ENCODE measurements around the gene RNU6-1. TPM values are rescaled to one million over a fixed set of nuclear protein-coding genes. Genes with fewer than 3 reads are reported as not detected.

Gene RNU6-1
- total RNA-seq, 1 donor from 2014 or later, result not detected

DNA sequence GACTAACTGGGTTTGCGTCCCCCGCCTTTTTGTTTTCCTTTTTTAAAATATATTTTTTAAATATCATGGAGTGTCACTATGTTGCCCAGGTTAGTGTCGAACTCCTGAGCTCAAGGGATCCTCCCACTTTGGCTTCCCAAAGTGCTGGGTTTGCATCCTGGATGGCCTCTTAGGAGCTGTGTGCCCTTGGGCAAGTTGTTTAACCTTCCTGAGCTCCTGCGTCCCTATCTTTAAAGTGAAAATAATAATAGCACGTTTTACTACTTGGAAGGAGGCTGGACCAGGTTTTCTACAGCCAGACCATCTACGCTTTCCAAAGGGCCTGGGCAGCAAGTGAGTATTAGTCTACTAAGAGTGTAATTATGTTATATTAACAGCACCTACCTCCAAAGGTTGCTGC is 44.2 kb upstream of the RNU6-1 start:
- Mint-ChIP-seq H3K27ac (ENCODE audit: unreplicated experiment) (no peak overlapping the region), H3K36me3 (ENCODE audit: low read depth) (no peaks in the 10 kb centered on the region), H3K27me3 (ENCODE audit: low read depth) (no peaks in the 10 kb centered on the region), H3K4me3 (peak overlapping the region; percentile 10), H3K9me3 (no peaks in the 10 kb centered on the region), H3K4me1 (peaks cover 28% of the 10 kb centered on the region)
- DNase-seq (ENCODE audit: low read depth, low spot score), result no peak
- TF ChIP-seq, protein P1, sequence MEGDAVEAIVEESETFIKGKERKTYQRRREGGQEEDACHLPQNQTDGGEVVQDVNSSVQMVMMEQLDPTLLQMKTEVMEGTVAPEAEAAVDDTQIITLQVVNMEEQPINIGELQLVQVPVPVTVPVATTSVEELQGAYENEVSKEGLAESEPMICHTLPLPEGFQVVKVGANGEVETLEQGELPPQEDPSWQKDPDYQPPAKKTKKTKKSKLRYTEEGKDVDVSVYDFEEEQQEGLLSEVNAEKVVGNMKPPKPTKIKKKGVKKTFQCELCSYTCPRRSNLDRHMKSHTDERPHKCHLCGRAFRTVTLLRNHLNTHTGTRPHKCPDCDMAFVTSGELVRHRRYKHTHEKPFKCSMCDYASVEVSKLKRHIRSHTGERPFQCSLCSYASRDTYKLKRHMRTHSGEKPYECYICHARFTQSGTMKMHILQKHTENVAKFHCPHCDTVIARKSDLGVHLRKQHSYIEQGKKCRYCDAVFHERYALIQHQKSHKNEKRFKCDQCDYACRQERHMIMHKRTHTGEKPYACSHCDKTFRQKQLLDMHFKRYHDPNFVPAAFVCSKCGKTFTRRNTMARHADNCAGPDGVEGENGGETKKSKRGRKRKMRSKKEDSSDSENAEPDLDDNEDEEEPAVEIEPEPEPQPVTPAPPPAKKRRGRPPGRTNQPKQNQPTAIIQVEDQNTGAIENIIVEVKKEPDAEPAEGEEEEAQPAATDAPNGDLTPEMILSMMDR (conservative IDR thresholded peaks at IDR 0.05), result no peak

DNA sequence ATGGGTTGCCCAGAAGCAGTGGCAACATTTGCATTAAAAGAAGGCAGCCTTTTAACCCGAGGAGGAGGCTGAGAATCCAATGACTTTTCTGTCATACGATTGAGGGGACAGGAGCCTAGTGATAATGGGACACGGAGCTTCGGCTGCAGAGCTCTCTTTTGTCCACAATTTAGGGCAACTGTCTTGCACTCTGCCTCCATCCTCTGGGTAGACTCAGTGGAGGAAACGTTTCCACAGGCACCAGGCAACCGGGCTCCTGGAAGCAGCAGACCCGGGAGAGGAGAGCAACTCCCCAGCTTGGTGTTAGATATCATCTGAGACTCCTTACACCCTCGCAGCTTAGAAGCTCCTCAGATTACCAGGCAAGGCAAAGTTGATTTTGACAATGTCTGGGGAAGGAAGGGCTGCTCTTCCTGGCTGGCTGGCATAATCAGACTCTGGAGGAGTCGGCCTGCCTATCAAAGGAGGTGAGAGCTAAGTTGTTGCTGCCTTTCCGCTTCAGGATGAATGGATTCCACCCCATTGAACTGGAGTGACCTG is 43.5 kb upstream of the RNU6-1 start:
- Mint-ChIP-seq H3K9me3 (no peaks in the 10 kb centered on the region), H3K27me3 (ENCODE audit: low read depth) (no peaks in the 10 kb centered on the region), H3K27ac (ENCODE audit: unreplicated experiment) (no peak overlapping the region), H3K36me3 (ENCODE audit: low read depth) (peaks cover 3% of the 10 kb centered on the region), H3K4me1 (peaks cover 33% of the 10 kb centered on the region), H3K4me3 (no peak overlapping the region)
- TF ChIP-seq, protein P1 (conservative IDR thresholded peaks at IDR 0.05), result no peak
- no peak for DNase-seq (ENCODE audit: low read depth, low spot score)

DNA sequence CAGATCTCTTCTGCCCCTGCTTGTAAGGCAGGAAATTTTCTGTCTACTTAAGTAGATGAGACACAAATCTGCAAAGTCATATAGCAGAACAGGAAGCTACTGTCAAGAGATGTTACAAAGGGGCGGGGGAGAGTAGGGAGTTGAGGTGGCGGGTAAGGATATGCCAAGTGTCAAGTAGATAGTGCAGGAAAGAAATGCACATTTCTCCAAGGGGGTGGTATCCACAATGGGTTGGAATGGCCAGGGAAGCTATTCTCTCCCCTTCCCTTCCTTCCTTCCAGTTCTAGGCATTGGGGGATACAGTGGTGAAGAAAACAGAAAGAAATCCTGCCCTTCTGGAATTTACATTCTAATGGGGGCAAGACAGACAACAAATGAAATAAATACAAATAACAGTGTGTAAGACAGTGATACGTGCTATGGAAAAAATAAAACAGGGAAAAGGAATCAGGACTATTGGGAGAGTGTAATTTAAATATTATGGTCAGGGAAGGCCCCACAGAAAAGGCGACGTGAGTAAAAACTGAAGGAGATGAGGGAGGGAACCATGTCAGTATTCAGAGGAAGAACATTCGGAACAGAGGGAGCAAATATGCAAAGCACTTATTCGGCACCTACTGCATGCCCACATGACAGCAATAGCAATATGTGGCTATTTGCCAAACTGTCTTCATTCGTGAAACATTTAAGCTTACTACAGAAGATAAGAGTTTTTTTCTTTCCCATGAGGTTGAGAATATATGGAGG is 42.8 kb upstream of the RNU6-1 start:
- Mint-ChIP-seq H3K9me3 (no peaks in the 10 kb centered on the region), H3K4me3 (peak overlapping the region; percentile 9), H3K4me1 (peaks cover 33% of the 10 kb centered on the region), H3K36me3 (ENCODE audit: low read depth) (peaks cover 3% of the 10 kb centered on the region), H3K27ac (ENCODE audit: unreplicated experiment) (no peak overlapping the region), H3K27me3 (ENCODE audit: low read depth) (no peaks in the 10 kb centered on the region)
- DNase-seq (ENCODE audit: low read depth, low spot score), result no peak
- TF ChIP-seq, protein P1 (conservative IDR thresholded peaks at IDR 0.05), result no peak

DNA sequence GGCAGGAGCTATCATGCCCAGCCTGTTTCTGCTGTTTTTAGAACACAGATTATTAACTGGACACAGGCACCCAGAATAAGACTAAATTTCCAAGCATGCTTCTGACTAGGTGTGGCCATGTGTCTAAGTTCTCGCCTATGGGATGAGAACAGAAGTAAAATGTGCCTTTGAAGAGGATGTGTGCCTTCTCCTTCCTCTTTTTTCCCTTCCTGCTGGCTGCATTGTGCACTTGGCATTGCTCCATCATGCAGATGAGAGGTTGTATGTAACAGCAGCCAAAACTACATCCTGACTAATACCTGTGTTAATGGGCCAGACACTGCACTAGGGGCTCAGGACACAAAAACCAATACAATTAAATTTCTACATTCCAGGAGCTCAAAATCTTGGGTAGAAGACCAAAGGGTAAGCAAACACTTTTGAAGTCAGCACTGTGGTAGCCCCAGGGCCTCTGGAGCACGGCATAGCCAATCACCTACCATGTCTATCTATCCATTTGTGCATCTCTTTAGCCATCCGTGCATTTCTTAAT is 40.9 kb upstream of the RNU6-1 start:
- H3K27ac Mint-ChIP-seq (ENCODE audit: unreplicated experiment), result no peak overlapping the region
- DNase-seq (ENCODE audit: low read depth, low spot score), result no peak
- H3K27me3 Mint-ChIP-seq (ENCODE audit: low read depth), result no peaks in the 10 kb centered on the region
- peaks cover 33% of the 10 kb centered on the region for H3K4me1 Mint-ChIP-seq
- H3K9me3 Mint-ChIP-seq, result no peaks in the 10 kb centered on the region
- H3K36me3 Mint-ChIP-seq (ENCODE audit: low read depth), result peaks cover 3% of the 10 kb centered on the region
- TF ChIP-seq, protein P1 (conservative IDR thresholded peaks at IDR 0.05), result no peak
- H3K4me3 Mint-ChIP-seq, result no peak overlapping the region

DNA sequence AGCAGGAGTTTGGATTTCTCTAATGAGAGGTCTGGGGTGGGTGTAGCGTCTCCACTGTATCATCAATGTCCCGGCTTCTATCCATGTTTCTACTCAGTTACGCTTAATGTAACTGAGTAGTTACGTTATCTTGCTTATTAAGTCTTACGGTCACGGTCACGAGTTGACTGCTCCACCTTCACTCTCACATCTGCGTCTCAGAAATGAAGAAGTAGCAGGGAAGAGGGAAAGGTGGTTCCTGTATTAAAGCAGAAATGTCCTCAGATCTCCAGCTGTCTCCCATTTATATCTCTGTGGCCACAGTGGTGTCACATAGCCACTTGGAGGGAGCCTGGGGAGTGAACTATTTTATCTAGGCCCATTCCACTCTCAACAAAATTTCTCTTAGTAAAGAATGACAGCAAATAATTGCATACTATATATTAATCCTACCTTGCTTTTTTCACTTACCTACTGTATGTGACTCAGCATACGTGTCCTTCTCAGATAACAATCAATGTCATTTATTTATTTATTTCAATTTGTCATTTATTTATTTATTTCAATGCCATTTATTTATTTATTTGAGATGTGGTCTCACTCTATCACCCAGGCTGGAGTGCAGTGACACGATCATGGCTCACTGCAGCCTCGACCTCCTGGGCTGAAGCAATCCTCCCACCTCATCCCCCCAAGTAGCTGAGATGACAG is 39.7 kb upstream of the RNU6-1 start:
- Mint-ChIP-seq H3K27ac (ENCODE audit: unreplicated experiment) (no peak overlapping the region), H3K36me3 (ENCODE audit: low read depth) (peaks cover 3% of the 10 kb centered on the region), H3K9me3 (no peaks in the 10 kb centered on the region), H3K27me3 (ENCODE audit: low read depth) (no peaks in the 10 kb centered on the region), H3K4me3 (no peak overlapping the region), H3K4me1 (peaks cover 23% of the 10 kb centered on the region)
- no peak for DNase-seq (ENCODE audit: low read depth, low spot score)
- TF ChIP-seq, protein P1 (conservative IDR thresholded peaks at IDR 0.05), result no peak
